Body of pancreas (tissue), 4 donors: ENCODE measurements around the gene PGAM1. TPM values are rescaled to one million over a fixed set of nuclear protein-coding genes. Genes with fewer than 3 reads are reported as not detected.

Experiments
- ATAC-seq: fragments of 150-250 bp; one replicate; pipeline ENCODE4 v1.9.1; 2016
- DNase-seq, 4 donors: peaks; one replicate each; pipeline ENCODE4 v3.0.0-alpha.2; 2019
- H3K27ac ChIP-seq, 4 donors: fragments of 200-600 bp; sonication (generic); 1 replicate in 3 of 4; 2 replicates in 1 of 4; pipeline versions ENCODE4 v1.5.1 to v1.6.1; 2016 to 2019; ENCODE audit warnings: mild to moderate bottlenecking in 1 of 4, mixed read lengths in 1 of 4, moderate library complexity in 1 of 4
- H3K27me3 ChIP-seq, 2 donors: fragments of 200-600 bp; sonication (generic); one replicate each; pipeline ENCODE4 v1.6.0; 2016; ENCODE audit warnings: mild to moderate bottlenecking in 1 of 2
- H3K36me3 ChIP-seq, 2 donors: fragments of 200-600 bp; sonication (generic); replicated peaks in 1 of 2; 2 replicates each; pipeline ENCODE4 v1.5.1; 2016; ENCODE audit warnings: low read depth in 2 of 2; ENCODE audit not compliant: insufficient read depth in 1 of 2
- H3K4me1 ChIP-seq: fragments of 200-600 bp; sonication (generic); one replicate; pipeline ENCODE4 v1.6.0; 2016
- H3K4me3 ChIP-seq, 2 donors: fragments of 200-600 bp; sonication (generic); 1 replicate in 1 of 2; 2 replicates in 1 of 2; pipeline ENCODE4 v1.5.1; 2016 to 2019
- H3K9me3 ChIP-seq, 3 donors: fragments of 200-600 bp; sonication (generic); 1 replicate in 2 of 3; 2 replicates in 1 of 3; pipeline ENCODE4 v1.5.1; 2016
- CTCF ChIP-seq, 7 experiments: fragments of 450-650 bp in 4 of 7; fragments of 200-600 bp in 3 of 7; sonication (generic) in 3 of 7; IDR thresholded peaks; one replicate each; pipeline ENCODE4 v1.5.1; 2016 to 2019; ENCODE audit warnings: antibody characterized with exemption in 7 of 7
- POLR2A ChIP-seq, 3 donors: fragments of 450-650 bp; IDR thresholded peaks; one replicate each; pipeline ENCODE4 v1.6.1; 2016; ENCODE audit warnings: antibody characterized with exemption in 3 of 3, mild to moderate bottlenecking in 2 of 3
- WGBS, 2 donors: methylation state at CpG; one replicate each; pipeline ENCODE4 v1.1.5; 2017; 5-methylcytosine and 5-hydroxymethylcytosine counted together
- intact Hi-C: fragments of 100-400 bp; cut with DNase I; formaldehyde crosslinking; loops from one replicate; pipeline ENCODE4 v1.15.1; 2023
- total RNA-seq, 2 donors: library from RNA; depleted of rRNA; stranded (reverse); fragments of >200 nt; gene quantifications; one replicate each; pipeline ENCODE4 v1.1.0, GENCODE V29; 2016

The PGAM1 gene
- total RNA-seq, 2 donors from 2014 or later = 52.7 to 66.7 TPM

- H3K4me1 ChIP-seq = no peaks in the 10 kb centered on the region
- ATAC-seq (no peak), DNase-seq (no peak)
- intact Hi-C loops = no loop called here
- TF ChIP-seq POLR2A (IDR thresholded peaks at IDR 0.05) = no peak
- no peak for TF ChIP-seq CTCF (IDR thresholded peaks at IDR 0.05)
- no peak overlapping the region for H3K27ac ChIP-seq
- no peaks in the 10 kb centered on the region for H3K27me3 ChIP-seq
- peaks cover 0 to 31% of the 10 kb centered on the region in 2 donors for H3K36me3 ChIP-seq
- WGBS, 2 donors = 88 to 95% methylated on average over 6 to 8 of the region's 8 CpGs
- H3K4me3 ChIP-seq = no peak overlapping the region
- no peaks in the 10 kb centered on the region for H3K9me3 ChIP-seq
Observed at GRCh38 chr10:97381626-97382025, 44.4 kb upstream of the PGAM1 start.

- ATAC-seq (no peak), DNase-seq (no peak)
- TF ChIP-seq POLR2A (IDR thresholded peaks at IDR 0.05) = no peak
- TF ChIP-seq CTCF (IDR thresholded peaks at IDR 0.05) = no peak
- H3K36me3 ChIP-seq = peaks cover 0 to 29% of the 10 kb centered on the region in 2 donors
- H3K4me3 ChIP-seq = no peak overlapping the region
- intact Hi-C loops = no loop called here
- 84 to 98% methylated on average over 6 to 7 of the region's 7 CpGs for WGBS, 2 donors
- no peaks in the 10 kb centered on the region for H3K9me3 ChIP-seq
- H3K27me3 ChIP-seq = no peaks in the 10 kb centered on the region
- no peaks in the 10 kb centered on the region for H3K4me1 ChIP-seq
- H3K27ac ChIP-seq = no peak overlapping the region
Observed at GRCh38 chr10:97383159-97383558, 42.8 kb upstream of the PGAM1 start.

- ATAC-seq (no peak), DNase-seq (no peak)
- Histone ChIP-seq H3K27me3 (no peaks in the 10 kb centered on the region), H3K36me3 (peaks cover 0 to 24% of the 10 kb centered on the region in 2 donors), H3K27ac (no peak overlapping the region), H3K4me3 (no peak overlapping the region), H3K4me1 (no peaks in the 10 kb centered on the region), H3K9me3 (no peaks in the 10 kb centered on the region)
- 98 to 100% methylated on average over 1 to 5 of the region's 5 CpGs for WGBS, 2 donors
- TF ChIP-seq CTCF (IDR thresholded peaks at IDR 0.05) (no peak), POLR2A (IDR thresholded peaks at IDR 0.05) (no peak)
- intact Hi-C loops = no loop called here
Observed at GRCh38 chr10:97384156-97384555, 41.8 kb upstream of the PGAM1 start.

- no peaks in the 10 kb centered on the region for H3K9me3 ChIP-seq
- H3K4me1 ChIP-seq = no peaks in the 10 kb centered on the region
- 87% methylated on average over 6 of the region's 6 CpGs; no CpG with 5 or more reads in 1 of the 2 donors for WGBS, 2 donors
- ATAC-seq (no peak), DNase-seq (no peak)
- H3K36me3 ChIP-seq = peaks cover 0 to 22% of the 10 kb centered on the region in 2 donors
- H3K27ac ChIP-seq = no peak overlapping the region
- no peak overlapping the region for H3K4me3 ChIP-seq
- intact Hi-C loops = no loop called here
- TF ChIP-seq POLR2A (IDR thresholded peaks at IDR 0.05) (no peak), CTCF (IDR thresholded peaks at IDR 0.05) (no peak)
- H3K27me3 ChIP-seq = no peaks in the 10 kb centered on the region
Observed at GRCh38 chr10:97384641-97385040, 41.4 kb upstream of the PGAM1 start.

- Histone ChIP-seq H3K36me3 (peaks cover 5 to 25% of the 10 kb centered on the region in 2 donors), H3K4me3 (no peak overlapping the region), H3K27ac (no peak overlapping the region), H3K9me3 (no peaks in the 10 kb centered on the region), H3K4me1 (no peaks in the 10 kb centered on the region), H3K27me3 (no peaks in the 10 kb centered on the region)
- intact Hi-C loops = no loop called here
- WGBS, 2 donors = 82 to 85% methylated on average over 5 to 7 of the region's 7 CpGs
- no peak for DNase-seq
- no peak for ATAC-seq
- TF ChIP-seq POLR2A (IDR thresholded peaks at IDR 0.05) = no peak
- TF ChIP-seq CTCF (IDR thresholded peaks at IDR 0.05) = no peak
Observed at GRCh38 chr10:97385565-97385964, 40.4 kb upstream of the PGAM1 start.
